Measurements from ENCODE around the gene GAL. TPM values are rescaled to one million over a fixed set of nuclear protein-coding genes. Genes with fewer than 3 reads are reported as not detected.

Gene GAL
- total RNA-seq, 1 donor from 2014 or later = 1.8 TPM

DNA sequence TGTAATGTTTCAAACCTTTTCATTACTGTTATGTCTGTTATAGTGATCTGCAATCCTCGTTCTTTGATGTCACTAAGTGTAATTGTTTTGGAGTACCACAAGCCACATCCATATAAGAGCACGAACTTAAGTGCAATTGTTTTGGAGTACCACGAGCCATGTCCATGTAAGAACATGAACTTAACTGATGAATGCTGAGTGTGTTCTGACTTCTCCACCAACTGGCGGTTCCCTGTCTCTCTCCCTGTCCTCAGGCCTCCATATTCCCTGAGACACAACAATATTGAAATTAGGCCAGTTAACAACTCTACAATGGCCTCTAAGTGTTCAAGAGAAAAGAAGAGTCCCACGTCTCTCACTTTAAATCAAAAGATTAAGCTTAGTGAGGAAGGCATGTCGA is 43.4 kb downstream of the GAL start:
- H3K27ac Mint-ChIP-seq = no peak overlapping the region
- no peak for DNase-seq
- intact Hi-C loops (cut with micrococcal nuclease) = no loop called here
- H3K4me3 Mint-ChIP-seq = no peak overlapping the region
- peaks cover 17% of the 10 kb centered on the region for H3K27me3 Mint-ChIP-seq
- H3K9me3 Mint-ChIP-seq = no peaks in the 10 kb centered on the region
- H3K4me1 Mint-ChIP-seq = no peaks in the 10 kb centered on the region
- H3K36me3 Mint-ChIP-seq (ENCODE audit: low read depth) = no peaks in the 10 kb centered on the region

DNA sequence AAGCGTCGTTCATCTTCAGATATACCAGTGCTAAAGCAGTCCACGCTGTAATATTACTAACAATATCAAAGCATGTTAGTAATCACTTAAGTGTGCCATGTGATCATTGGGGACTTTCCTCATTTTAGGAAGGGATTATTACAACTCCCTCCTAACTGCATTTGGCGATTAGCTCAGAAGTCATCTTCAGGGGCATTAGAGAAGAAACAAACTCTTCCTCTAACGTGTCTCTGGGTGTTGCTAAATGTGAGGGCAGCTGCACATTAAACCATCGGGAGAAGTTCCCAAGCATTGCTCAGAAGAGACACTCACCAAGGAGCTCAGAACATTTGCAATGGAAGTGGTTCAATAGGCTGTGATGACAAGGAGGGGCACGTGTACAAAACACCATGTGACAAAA is 49.8 kb downstream of the GAL start:
- no peak overlapping the region for H3K4me3 Mint-ChIP-seq
- intact Hi-C loops (cut with micrococcal nuclease) = no loop called here
- no peak overlapping the region for H3K27ac Mint-ChIP-seq
- H3K9me3 Mint-ChIP-seq = no peaks in the 10 kb centered on the region
- DNase-seq = no peak
- H3K27me3 Mint-ChIP-seq = peaks cover 2% of the 10 kb centered on the region
- no peaks in the 10 kb centered on the region for H3K4me1 Mint-ChIP-seq
- H3K36me3 Mint-ChIP-seq (ENCODE audit: low read depth) = no peaks in the 10 kb centered on the region

DNA sequence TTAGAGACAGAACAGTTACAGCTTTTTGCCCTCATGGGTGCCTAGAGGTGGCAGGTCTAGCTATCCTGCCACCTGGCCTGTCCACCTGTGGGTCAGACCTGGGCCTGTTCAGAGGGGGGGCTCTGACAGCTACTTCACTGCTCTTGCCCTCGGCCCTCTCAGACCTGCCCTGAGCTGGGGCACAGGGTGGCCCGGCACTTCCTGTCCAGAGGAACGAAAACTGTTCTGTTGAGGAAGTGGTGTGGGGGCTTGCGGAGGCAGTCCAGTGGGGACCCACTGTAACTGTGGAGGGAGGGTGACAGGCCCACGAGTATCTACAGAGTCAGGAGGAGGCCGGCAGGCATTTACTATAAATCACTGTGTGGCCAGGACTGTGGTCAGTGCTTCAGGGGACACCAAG is 50.8 kb downstream of the GAL start:
- Mint-ChIP-seq H3K4me3 (no peak overlapping the region), H3K27ac (no peak overlapping the region), H3K27me3 (no peaks in the 10 kb centered on the region), H3K4me1 (no peaks in the 10 kb centered on the region), H3K36me3 (ENCODE audit: low read depth) (no peaks in the 10 kb centered on the region), H3K9me3 (no peaks in the 10 kb centered on the region)
- intact Hi-C loops (cut with micrococcal nuclease) = no loop called here
- DNase-seq = no peak

DNA sequence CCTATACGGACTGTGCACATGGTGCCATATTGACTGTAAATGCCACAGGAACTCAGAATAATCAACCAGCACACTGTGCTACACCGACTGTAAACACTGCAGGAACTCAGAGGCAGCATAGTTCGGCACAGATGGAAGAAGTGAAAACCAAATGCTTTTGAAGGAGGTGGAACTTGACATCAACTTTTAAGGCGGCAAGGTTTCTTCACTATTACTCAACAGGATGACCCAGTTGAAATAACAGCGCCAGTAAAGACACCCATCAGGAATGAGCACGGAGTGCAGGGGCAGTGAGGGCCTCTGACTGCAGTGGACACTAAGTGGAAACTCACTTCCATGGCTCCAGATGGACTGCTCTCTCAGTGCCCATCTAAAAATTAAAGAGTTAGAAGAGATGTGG is 51.3 kb downstream of the GAL start:
- H3K27ac Mint-ChIP-seq = no peak overlapping the region
- intact Hi-C loops (cut with micrococcal nuclease) = no loop called here
- no peaks in the 10 kb centered on the region for H3K4me1 Mint-ChIP-seq
- DNase-seq = no peak
- no peaks in the 10 kb centered on the region for H3K36me3 Mint-ChIP-seq (ENCODE audit: low read depth)
- no peak overlapping the region for H3K4me3 Mint-ChIP-seq
- no peaks in the 10 kb centered on the region for H3K9me3 Mint-ChIP-seq
- no peaks in the 10 kb centered on the region for H3K27me3 Mint-ChIP-seq

Other genes with a start within 250 kb of the GAL start
- 124 and 132 TPM in 2 replicates for gene PPP6R3, start 223.8 kb upstream of the GAL start, total RNA-seq
- 1.4 and 1.6 TPM in 2 replicates for gene TESMIN, start 67.0 kb downstream of the GAL start, total RNA-seq
- gene CPT1A, start 157.4 kb downstream of the GAL start, total RNA-seq = 25.2 and 25.9 TPM in 2 replicates
- gene MRPL21, start 219.3 kb downstream of the GAL start, total RNA-seq = 120 and 128 TPM in 2 replicates
- gene IGHMBP2, start 219.3 kb downstream of the GAL start, total RNA-seq = 39.2 and 39.8 TPM in 2 replicates